ENCODE results near the gene KRTAP6-3. TPM values are rescaled to one million over a fixed set of nuclear protein-coding genes. Genes with fewer than 3 reads are reported as not detected.

The KRTAP6-3 gene
- total RNA-seq, 1 experiment from 2014 or later: not detected

- peaks cover 15% of the 10 kb centered on the region for H3K9me3 Mint-ChIP-seq (ENCODE audit: unreplicated experiment)
- no peak overlapping the region for H3K27ac Mint-ChIP-seq (ENCODE audit: low read depth, unreplicated experiment)
- no peak for TF ChIP-seq CTCF (IDR thresholded peaks at IDR 0.05; ENCODE audit: unreplicated experiment)
- H3K4me3 Mint-ChIP-seq (ENCODE audit: unreplicated experiment): no peak overlapping the region
- ChIA-PET CTCF (interaction anchor here (0.9 kb wide), 1 partner anchor 211 kb away, joined by 3 read pairs; no protein-coding TSS in a partner anchor), POLR2A (interaction anchor here (0.7 kb wide), 2 partner anchors 47 to 1100 kb away, joined by 3 to 4 read pairs; no protein-coding TSS in a partner anchor)
- no TSS peak for BruUV-seq (replicated peaks)
- DNase-seq (ENCODE audit: unreplicated experiment): no peak
- no peaks in the 10 kb centered on the region for H3K4me1 Mint-ChIP-seq (ENCODE audit: insufficient read depth, unreplicated experiment)
- H3K36me3 Mint-ChIP-seq (ENCODE audit: insufficient read depth, unreplicated experiment): no peaks in the 10 kb centered on the region
- intact Hi-C loops (cut with micrococcal nuclease): no loop called here
- no peaks in the 10 kb centered on the region for H3K27me3 Mint-ChIP-seq (ENCODE audit: insufficient read depth, unreplicated experiment)
Observed at GRCh38 chr21:30628109-30628508, 35.9 kb downstream of the KRTAP6-3 start.

- peaks cover 15% of the 10 kb centered on the region for H3K9me3 Mint-ChIP-seq (ENCODE audit: unreplicated experiment)
- no peak overlapping the region for H3K4me3 Mint-ChIP-seq (ENCODE audit: unreplicated experiment)
- TF ChIP-seq CTCF (IDR thresholded peaks at IDR 0.05; ENCODE audit: unreplicated experiment): no peak
- DNase-seq (ENCODE audit: unreplicated experiment): peak; percentile 4
- no peaks in the 10 kb centered on the region for H3K27me3 Mint-ChIP-seq (ENCODE audit: insufficient read depth, unreplicated experiment)
- no peak overlapping the region for H3K27ac Mint-ChIP-seq (ENCODE audit: low read depth, unreplicated experiment)
- intact Hi-C loops (cut with micrococcal nuclease): no loop called here
- ChIA-PET CTCF (interaction anchor here (0.9 kb wide), 1 partner anchor 210 kb away, joined by 3 read pairs; no protein-coding TSS in a partner anchor), POLR2A (no interaction called here)
- no TSS peak for BruUV-seq (replicated peaks)
- H3K36me3 Mint-ChIP-seq (ENCODE audit: insufficient read depth, unreplicated experiment): no peaks in the 10 kb centered on the region
- no peaks in the 10 kb centered on the region for H3K4me1 Mint-ChIP-seq (ENCODE audit: insufficient read depth, unreplicated experiment)
Observed at GRCh38 chr21:30629200-30629599, 37.0 kb downstream of the KRTAP6-3 start.

GRCh38 chr21:30634906-30635305, 42.7 kb downstream of the KRTAP6-3 start, which contains the start of gene KRTAP20-2:
KRTAP20-2 (plus strand) TSS chr21:30635206; CDS start chr21:30635264, 58 bp downstream.
- BruUV-seq (replicated peaks): no TSS peak
- H3K4me3 Mint-ChIP-seq (ENCODE audit: unreplicated experiment): no peak within 1 kb of the TSS
- POLR2A ChIA-PET: no interaction called here
- no peaks in the 10 kb centered on the region for H3K4me1 Mint-ChIP-seq (ENCODE audit: insufficient read depth, unreplicated experiment)
- peaks cover 8% of the 10 kb centered on the region for H3K9me3 Mint-ChIP-seq (ENCODE audit: unreplicated experiment)
- no peaks in the 10 kb centered on the region for H3K27me3 Mint-ChIP-seq (ENCODE audit: insufficient read depth, unreplicated experiment)
- no peak for DNase-seq (ENCODE audit: unreplicated experiment)
- no peak within 1 kb of the TSS for H3K27ac Mint-ChIP-seq (ENCODE audit: low read depth, unreplicated experiment)
- no peak for TF ChIP-seq CTCF (IDR thresholded peaks at IDR 0.05; ENCODE audit: unreplicated experiment)
- CTCF ChIA-PET: no interaction called here
- intact Hi-C loops (cut with micrococcal nuclease): no loop called here
- H3K36me3 Mint-ChIP-seq (ENCODE audit: insufficient read depth, unreplicated experiment): peaks cover 6% of the 10 kb centered on the region

- peak; percentile 5 for DNase-seq (ENCODE audit: unreplicated experiment)
- no peaks in the 10 kb centered on the region for H3K27me3 Mint-ChIP-seq (ENCODE audit: insufficient read depth, unreplicated experiment)
- no peak overlapping the region for H3K27ac Mint-ChIP-seq (ENCODE audit: low read depth, unreplicated experiment)
- POLR2A ChIA-PET: no interaction called here
- no peaks in the 10 kb centered on the region for H3K4me1 Mint-ChIP-seq (ENCODE audit: insufficient read depth, unreplicated experiment)
- TF ChIP-seq CTCF (IDR thresholded peaks at IDR 0.05; ENCODE audit: unreplicated experiment): no peak
- CTCF ChIA-PET: no interaction called here
- BruUV-seq (replicated peaks): no TSS peak
- H3K36me3 Mint-ChIP-seq (ENCODE audit: insufficient read depth, unreplicated experiment): peaks cover 6% of the 10 kb centered on the region
- H3K9me3 Mint-ChIP-seq (ENCODE audit: unreplicated experiment): peaks cover 4% of the 10 kb centered on the region
- H3K4me3 Mint-ChIP-seq (ENCODE audit: unreplicated experiment): no peak overlapping the region
- intact Hi-C loops (cut with micrococcal nuclease): no loop called here
Observed at GRCh38 chr21:30638686-30639085, 46.4 kb downstream of the KRTAP6-3 start.

Measured in MCF 10A (cell line).